ENCODE measurements around the gene NF1.

The NF1 gene

GRCh38 chr17:31357839-31358394 is 263.1 kb downstream of the NF1 start:
- H3K4me3 ChIP-seq (ENCODE audit: low read depth, low read length) = no peak overlapping the region
- ChIA-PET POLR2A (no interaction called here), CTCF (no interaction called here)
- no peak overlapping the region for H3K27ac ChIP-seq (ENCODE audit: extremely low read depth, low read depth, low read length)
- no peaks in the 10 kb centered on the region for H3K9me3 ChIP-seq (ENCODE audit: control insufficient read depth, insufficient read depth, low read depth, low read length)
- TF ChIP-seq, protein P1, sequence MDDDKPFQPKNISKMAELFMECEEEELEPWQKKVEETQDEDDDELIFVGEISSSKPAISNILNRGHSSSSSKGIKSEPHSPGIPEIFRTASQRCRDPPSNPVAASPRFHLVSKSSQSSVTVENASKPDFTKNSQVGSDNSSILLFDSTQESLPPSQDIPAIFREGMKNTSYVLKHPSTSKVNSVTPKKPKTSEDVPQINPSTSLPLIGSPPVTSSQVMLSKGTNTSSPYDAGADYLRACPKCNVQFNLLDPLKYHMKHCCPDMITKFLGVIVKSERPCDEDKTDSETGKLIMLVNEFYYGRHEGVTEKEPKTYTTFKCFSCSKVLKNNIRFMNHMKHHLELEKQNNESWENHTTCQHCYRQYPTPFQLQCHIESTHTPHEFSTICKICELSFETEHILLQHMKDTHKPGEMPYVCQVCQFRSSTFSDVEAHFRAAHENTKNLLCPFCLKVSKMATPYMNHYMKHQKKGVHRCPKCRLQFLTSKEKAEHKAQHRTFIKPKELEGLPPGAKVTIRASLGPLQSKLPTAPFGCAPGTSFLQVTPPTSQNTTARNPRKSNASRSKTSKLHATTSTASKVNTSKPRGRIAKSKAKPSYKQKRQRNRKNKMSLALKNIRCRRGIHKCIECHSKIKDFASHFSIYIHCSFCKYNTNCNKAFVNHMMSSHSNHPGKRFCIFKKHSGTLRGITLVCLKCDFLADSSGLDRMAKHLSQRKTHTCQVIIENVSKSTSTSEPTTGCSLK (tag by site-specific recombination; IDR thresholded peaks at IDR 0.05) = no peak
- TF ChIP-seq EGR2 (tag by site-specific recombination; IDR thresholded peaks at IDR 0.05; ENCODE audit: low read depth) (no peak), ZNF174 (tag by site-specific recombination; IDR thresholded peaks at IDR 0.05) (no peak), SCRT1 (tag by site-specific recombination; IDR thresholded peaks at IDR 0.05; ENCODE audit: borderline replicate concordance) (no peak), ZNF23 (tag by site-specific recombination; IDR thresholded peaks at IDR 0.05; ENCODE audit: borderline replicate concordance) (no peak)
- H3K36me3 ChIP-seq (ENCODE audit: control insufficient read depth in 2 of 2, insufficient read depth in 1 of 2, low read length in 2 of 2) = peaks cover 49 to 71% of the 10 kb centered on the region in 2 experiments
- H3K4me1 ChIP-seq (ENCODE audit: control insufficient read depth, insufficient read depth, low read length) = no peaks in the 10 kb centered on the region

GRCh38 chr17:31364012-31364411 is 269.2 kb downstream of the NF1 start:
- Histone ChIP-seq H3K9me3 (ENCODE audit: control insufficient read depth, insufficient read depth, low read depth, low read length) (no peaks in the 10 kb centered on the region), H3K4me3 (ENCODE audit: low read depth, low read length) (no peak overlapping the region), H3K36me3 (ENCODE audit: control insufficient read depth in 2 of 2, insufficient read depth in 1 of 2, low read length in 2 of 2) (peaks cover 43 to 48% of the 10 kb centered on the region in 2 experiments), H3K4me1 (ENCODE audit: control insufficient read depth, insufficient read depth, low read length) (no peaks in the 10 kb centered on the region), H3K27ac (ENCODE audit: extremely low read depth, low read depth, low read length) (no peak overlapping the region)
- POLR2A ChIA-PET = no interaction called here
- CTCF ChIA-PET = interaction anchor here (0.6 kb wide), 1 partner anchor 1573 kb away, joined by 4 read pairs; no protein-coding TSS in a partner anchor
- no peak for TF ChIP-seq ZNF10 (tag by site-specific recombination; IDR thresholded peaks at IDR 0.05)
- no peak for TF ChIP-seq ZNF19 (tag by site-specific recombination; IDR thresholded peaks at IDR 0.05; ENCODE audit: low read depth)
- no peak for TF ChIP-seq ZNF473 (tag by site-specific recombination; IDR thresholded peaks at IDR 0.05)

- TF ChIP-seq KLF7 (tag by site-specific recombination; IDR thresholded peaks at IDR 0.05; ENCODE audit: borderline replicate concordance) = no peak
- no peak for TF ChIP-seq ZNF623 (tag by site-specific recombination; IDR thresholded peaks at IDR 0.05)
- TF ChIP-seq YY2 (tag by site-specific recombination; IDR thresholded peaks at IDR 0.05) = no peak
- TF ChIP-seq ZNF596 (tag by site-specific recombination; IDR thresholded peaks at IDR 0.05) = no peak
- TF ChIP-seq OSR2 (tag by site-specific recombination; IDR thresholded peaks at IDR 0.05) = no peak
- TF ChIP-seq ZNF169 (tag by site-specific recombination; IDR thresholded peaks at IDR 0.05) = no peak
- no peak for TF ChIP-seq ZFP69B (tag by site-specific recombination; IDR thresholded peaks at IDR 0.05)
- TF ChIP-seq ZNF423 (tag by site-specific recombination; IDR thresholded peaks at IDR 0.05) = no peak
- no peak for TF ChIP-seq BCL11A (tag by site-specific recombination; IDR thresholded peaks at IDR 0.05; ENCODE audit: low read depth)
- no peak for TF ChIP-seq TCF7L2 (IDR thresholded peaks at IDR 0.05; ENCODE audit: borderline replicate concordance, low read depth, low read length)
- no peak for TF ChIP-seq SP2 (tag by site-specific recombination; IDR thresholded peaks at IDR 0.05)
- TF ChIP-seq ZNF76 (tag by site-specific recombination; IDR thresholded peaks at IDR 0.05; ENCODE audit: borderline replicate concordance, low read depth) = no peak
- TF ChIP-seq ZBTB8A (tag by site-specific recombination; IDR thresholded peaks at IDR 0.05) = no peak
- no peak for TF ChIP-seq ZNF362 (tag by site-specific recombination; IDR thresholded peaks at IDR 0.05)
- no peak for TF ChIP-seq PRDM1 (tag by site-specific recombination; IDR thresholded peaks at IDR 0.05)
- no peak for TF ChIP-seq ZNF449 (tag by site-specific recombination; IDR thresholded peaks at IDR 0.05)
- TF ChIP-seq ZNF37A (tag by site-specific recombination; IDR thresholded peaks at IDR 0.05) = no peak
- TF ChIP-seq ZNF530 (tag by site-specific recombination; IDR thresholded peaks at IDR 0.05; ENCODE audit: low read depth) = no peak
- ChIA-PET CTCF (interaction anchor here (0.6 to 1.6 kb wide), 2 partner anchors 150 to 854 kb away, joined by 3 to 5 read pairs; no protein-coding TSS in a partner anchor), POLR2A (no interaction called here)
- Histone ChIP-seq H3K4me3 (ENCODE audit: low read depth, low read length) (no peak overlapping the region), H3K4me1 (ENCODE audit: control insufficient read depth, insufficient read depth, low read length) (no peaks in the 10 kb centered on the region), H3K9me3 (ENCODE audit: control insufficient read depth, insufficient read depth, low read depth, low read length) (no peaks in the 10 kb centered on the region), H3K36me3 (ENCODE audit: control insufficient read depth in 2 of 2, insufficient read depth in 1 of 2, low read length in 2 of 2) (peaks cover 28 to 33% of the 10 kb centered on the region in 2 experiments), H3K27ac (ENCODE audit: extremely low read depth, low read depth, low read length) (no peak overlapping the region)
Observed at GRCh38 chr17:31366088-31366487, 271.3 kb downstream of the NF1 start.

Measured in HEK293 (cell line).